HepG2 (cell line): ENCODE data around the gene RELL1. TPM values are rescaled to one million over a fixed set of nuclear protein-coding genes. Genes with fewer than 3 reads are reported as not detected.

Source experiments
- BRD4 ChIP-seq: sonication (generic); formaldehyde crosslinking; IDR thresholded peaks from 2 replicates; pipeline ENCODE4 v1.4.0; 2020; ENCODE audit warnings: missing genetic modification reagents
- CERS6 ChIP-seq: sonication (generic); formaldehyde crosslinking; IDR thresholded peaks from 2 replicates; pipeline ENCODE4 v1.5.0; 2020; ENCODE audit warnings: missing genetic modification reagents
- EEA1 ChIP-seq: sonication (generic); formaldehyde crosslinking; IDR thresholded peaks from 2 replicates; pipeline ENCODE4 v1.5.1; 2020; ENCODE audit warnings: mild to moderate bottlenecking, missing genetic modification reagents, borderline replicate concordance
- IKZF1 ChIP-seq: fragments of 450-650 bp; IDR thresholded peaks from 2 replicates; pipeline ENCODE4 v1.7.1; 2016
- NFKB2 ChIP-seq: sonication (generic); formaldehyde crosslinking; IDR thresholded peaks from 2 replicates; pipeline ENCODE4 v1.4.0; 2020; ENCODE audit warnings: missing genetic modification reagents, borderline replicate concordance
- PATZ1 ChIP-seq: sonication (generic); formaldehyde crosslinking; IDR thresholded peaks from 2 replicates; pipeline ENCODE4 v1.4.0; 2020; ENCODE audit warnings: missing genetic modification reagents
- SAP130 ChIP-seq: IDR thresholded peaks from 2 replicates; pipeline ENCODE4 v1.6.1; 2016; ENCODE audit warnings: low read depth
- WIZ ChIP-seq: sonication (generic); formaldehyde crosslinking; IDR thresholded peaks from 2 replicates; pipeline ENCODE4 v1.5.1; 2020; ENCODE audit warnings: mild to moderate bottlenecking, missing genetic modification reagents
- ZFP1 ChIP-seq: IDR thresholded peaks from 2 replicates; pipeline ENCODE4 v1.6.1; 2016
- ZNF362 ChIP-seq: sonication (generic); formaldehyde crosslinking; IDR thresholded peaks from 2 replicates; pipeline ENCODE4 v1.4.0; 2020; ENCODE audit warnings: missing genetic modification reagents, mild to moderate bottlenecking, borderline replicate concordance
- ZNF709 ChIP-seq: sonication (generic); formaldehyde crosslinking; IDR thresholded peaks from 2 replicates; pipeline ENCODE4 v1.5.0; 2020; ENCODE audit warnings: mild to moderate bottlenecking, missing genetic modification reagents
- polyA plus RNA-seq, 8 experiments: library from polyadenylated mRNA; depleted of rRNA in 3 of 8; stranded (reverse) in 7 of 8; unstranded in 1 of 8; fragments of >200 nt; fragmentation: Illumina TruSeq in 4 of 8; extraction: Trizol in 4 of 8; gene quantifications; 2 replicates each; pipeline versions ENCODE4 v1.2.1 to v1.2.3, GENCODE V29; 2011 to 2016; ENCODE audit warnings: low read depth in 4 of 8, missing spikeins in 1 of 8, mixed read lengths in 1 of 8; ENCODE audit not compliant: insufficient read depth in 1 of 8
- total RNA-seq, 5 experiments: library from RNA; depleted of rRNA; stranded (reverse); fragments of >200 nt; fragmentation: Illumina TruSeq; extraction: Trizol; gene quantifications; 2 replicates each; pipeline ENCODE4 v1.2.3, GENCODE V29; 2016; ENCODE audit warnings: low read depth in 1 of 5
- TF ChIP-seq, protein P1 (sequence below): sonication (generic); formaldehyde crosslinking; IDR thresholded peaks from 2 replicates; pipeline ENCODE4 v1.4.0; 2020; ENCODE audit warnings: missing genetic modification reagents, borderline replicate concordance
- TF ChIP-seq, protein P2 (sequence below): sonication (generic); formaldehyde crosslinking; conservative IDR thresholded peaks from 2 replicates; pipeline ENCODE4 v1.8.0; 2022; ENCODE audit warnings: mild to moderate bottlenecking, moderate library complexity, missing genetic modification reagents
- TF ChIP-seq, protein P3 (sequence below): sonication (generic); formaldehyde crosslinking; conservative IDR thresholded peaks from 2 replicates; pipeline ENCODE4 v1.8.0; 2022; ENCODE audit warnings: missing genetic modification reagents
- TF ChIP-seq, protein P4 (sequence below): IDR thresholded peaks from 2 replicates; pipeline ENCODE4 v1.6.1; 2016; ENCODE audit warnings: missing compliant biosample characterization, missing genetic modification reagents, borderline replicate concordance

RELL1 gene
- total and polyA plus RNA-seq, 2 of the 13 experiments (the other 11 are each of a cell fraction or from before 2014, with no cell fraction given) = 8.4 to 58.4 TPM

DNA sequence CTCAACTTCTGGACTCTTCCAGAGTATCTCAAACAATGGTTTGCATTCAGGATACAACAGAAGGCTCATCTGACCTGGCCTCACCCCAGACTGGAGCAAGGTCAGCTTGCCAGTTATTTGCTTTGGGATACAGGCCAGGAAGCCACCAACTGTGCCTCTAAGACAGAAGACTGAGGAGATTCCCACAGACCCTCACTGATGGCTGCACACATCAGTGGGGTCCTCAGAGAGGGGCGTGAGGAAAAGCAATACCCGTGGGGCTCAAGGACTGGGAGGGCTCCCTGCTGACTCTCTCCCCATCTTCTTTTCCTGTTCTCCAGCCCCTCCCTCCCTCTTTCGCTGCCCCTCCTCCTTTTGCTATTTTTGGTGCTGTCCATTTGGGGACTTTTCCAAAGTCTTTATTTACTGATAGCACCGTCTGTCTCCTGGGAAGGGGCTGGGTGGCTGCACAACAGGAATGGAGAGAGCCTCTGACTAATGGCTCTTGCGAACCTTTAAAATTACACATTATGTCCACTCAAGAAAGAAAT is 23.2 kb downstream of the RELL1 start (continued):
- TF ChIP-seq PATZ1 (CRISPR knock-in tag) = peak; percentile 37; the same call in 1 of the 2 replicates
- TF ChIP-seq SAP130 (CRISPR knock-in tag) = peak; percentile 32; the same call in 1 of the 2 replicates
- TF ChIP-seq IKZF1 = no peak
- TF ChIP-seq ZFP1 (CRISPR knock-in tag) = no peak
- no peak for TF ChIP-seq EEA1 (CRISPR knock-in tag)
- TF ChIP-seq NFKB2 = no peak
- TF ChIP-seq, protein P1, sequence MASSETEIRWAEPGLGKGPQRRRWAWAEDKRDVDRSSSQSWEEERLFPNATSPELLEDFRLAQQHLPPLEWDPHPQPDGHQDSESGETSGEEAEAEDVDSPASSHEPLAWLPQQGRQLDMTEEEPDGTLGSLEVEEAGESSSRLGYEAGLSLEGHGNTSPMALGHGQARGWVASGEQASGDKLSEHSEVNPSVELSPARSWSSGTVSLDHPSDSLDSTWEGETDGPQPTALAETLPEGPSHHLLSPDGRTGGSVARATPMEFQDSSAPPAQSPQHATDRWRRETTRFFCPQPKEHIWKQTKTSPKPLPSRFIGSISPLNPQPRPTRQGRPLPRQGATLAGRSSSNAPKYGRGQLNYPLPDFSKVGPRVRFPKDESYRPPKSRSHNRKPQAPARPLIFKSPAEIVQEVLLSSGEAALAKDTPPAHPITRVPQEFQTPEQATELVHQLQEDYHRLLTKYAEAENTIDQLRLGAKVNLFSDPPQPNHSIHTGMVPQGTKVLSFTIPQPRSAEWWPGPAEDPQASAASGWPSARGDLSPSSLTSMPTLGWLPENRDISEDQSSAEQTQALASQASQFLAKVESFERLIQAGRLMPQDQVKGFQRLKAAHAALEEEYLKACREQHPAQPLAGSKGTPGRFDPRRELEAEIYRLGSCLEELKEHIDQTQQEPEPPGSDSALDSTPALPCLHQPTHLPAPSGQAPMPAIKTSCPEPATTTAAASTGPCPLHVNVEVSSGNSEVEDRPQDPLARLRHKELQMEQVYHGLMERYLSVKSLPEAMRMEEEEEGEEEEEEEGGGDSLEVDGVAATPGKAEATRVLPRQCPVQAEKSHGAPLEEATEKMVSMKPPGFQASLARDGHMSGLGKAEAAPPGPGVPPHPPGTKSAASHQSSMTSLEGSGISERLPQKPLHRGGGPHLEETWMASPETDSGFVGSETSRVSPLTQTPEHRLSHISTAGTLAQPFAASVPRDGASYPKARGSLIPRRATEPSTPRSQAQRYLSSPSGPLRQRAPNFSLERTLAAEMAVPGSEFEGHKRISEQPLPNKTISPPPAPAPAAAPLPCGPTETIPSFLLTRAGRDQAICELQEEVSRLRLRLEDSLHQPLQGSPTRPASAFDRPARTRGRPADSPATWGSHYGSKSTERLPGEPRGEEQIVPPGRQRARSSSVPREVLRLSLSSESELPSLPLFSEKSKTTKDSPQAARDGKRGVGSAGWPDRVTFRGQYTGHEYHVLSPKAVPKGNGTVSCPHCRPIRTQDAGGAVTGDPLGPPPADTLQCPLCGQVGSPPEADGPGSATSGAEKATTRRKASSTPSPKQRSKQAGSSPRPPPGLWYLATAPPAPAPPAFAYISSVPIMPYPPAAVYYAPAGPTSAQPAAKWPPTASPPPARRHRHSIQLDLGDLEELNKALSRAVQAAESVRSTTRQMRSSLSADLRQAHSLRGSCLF (CRISPR knock-in tag) = no peak
- TF ChIP-seq CERS6 (CRISPR knock-in tag) = no peak
- TF ChIP-seq, protein P2, sequence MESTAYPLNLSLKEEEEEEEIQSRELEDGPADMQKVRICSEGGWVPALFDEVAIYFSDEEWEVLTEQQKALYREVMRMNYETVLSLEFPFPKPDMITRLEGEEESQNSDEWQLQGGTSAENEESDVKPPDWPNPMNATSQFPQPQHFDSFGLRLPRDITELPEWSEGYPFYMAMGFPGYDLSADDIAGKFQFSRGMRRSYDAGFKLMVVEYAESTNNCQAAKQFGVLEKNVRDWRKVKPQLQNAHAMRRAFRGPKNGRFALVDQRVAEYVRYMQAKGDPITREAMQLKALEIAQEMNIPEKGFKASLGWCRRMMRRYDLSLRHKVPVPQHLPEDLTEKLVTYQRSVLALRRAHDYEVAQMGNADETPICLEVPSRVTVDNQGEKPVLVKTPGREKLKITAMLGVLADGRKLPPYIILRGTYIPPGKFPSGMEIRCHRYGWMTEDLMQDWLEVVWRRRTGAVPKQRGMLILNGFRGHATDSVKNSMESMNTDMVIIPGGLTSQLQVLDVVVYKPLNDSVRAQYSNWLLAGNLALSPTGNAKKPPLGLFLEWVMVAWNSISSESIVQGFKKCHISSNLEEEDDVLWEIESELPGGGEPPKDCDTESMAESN (CRISPR knock-in tag) = no peak
- no peak for TF ChIP-seq BRD4
- TF ChIP-seq ZNF362 = 0 out of 2 replicates have a peak, but pooled peaks have one; percentile 6
- no peak for TF ChIP-seq ZNF709 (CRISPR knock-in tag)
- TF ChIP-seq WIZ (CRISPR knock-in tag) = no peak
- TF ChIP-seq, protein P3, sequence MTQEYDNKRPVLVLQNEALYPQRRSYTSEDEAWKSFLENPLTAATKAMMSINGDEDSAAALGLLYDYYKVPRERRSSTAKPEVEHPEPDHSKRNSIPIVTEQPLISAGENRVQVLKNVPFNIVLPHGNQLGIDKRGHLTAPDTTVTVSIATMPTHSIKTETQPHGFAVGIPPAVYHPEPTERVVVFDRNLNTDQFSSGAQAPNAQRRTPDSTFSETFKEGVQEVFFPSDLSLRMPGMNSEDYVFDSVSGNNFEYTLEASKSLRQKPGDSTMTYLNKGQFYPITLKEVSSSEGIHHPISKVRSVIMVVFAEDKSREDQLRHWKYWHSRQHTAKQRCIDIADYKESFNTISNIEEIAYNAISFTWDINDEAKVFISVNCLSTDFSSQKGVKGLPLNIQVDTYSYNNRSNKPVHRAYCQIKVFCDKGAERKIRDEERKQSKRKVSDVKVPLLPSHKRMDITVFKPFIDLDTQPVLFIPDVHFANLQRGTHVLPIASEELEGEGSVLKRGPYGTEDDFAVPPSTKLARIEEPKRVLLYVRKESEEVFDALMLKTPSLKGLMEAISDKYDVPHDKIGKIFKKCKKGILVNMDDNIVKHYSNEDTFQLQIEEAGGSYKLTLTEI = no peak
- TF ChIP-seq, protein P4, sequence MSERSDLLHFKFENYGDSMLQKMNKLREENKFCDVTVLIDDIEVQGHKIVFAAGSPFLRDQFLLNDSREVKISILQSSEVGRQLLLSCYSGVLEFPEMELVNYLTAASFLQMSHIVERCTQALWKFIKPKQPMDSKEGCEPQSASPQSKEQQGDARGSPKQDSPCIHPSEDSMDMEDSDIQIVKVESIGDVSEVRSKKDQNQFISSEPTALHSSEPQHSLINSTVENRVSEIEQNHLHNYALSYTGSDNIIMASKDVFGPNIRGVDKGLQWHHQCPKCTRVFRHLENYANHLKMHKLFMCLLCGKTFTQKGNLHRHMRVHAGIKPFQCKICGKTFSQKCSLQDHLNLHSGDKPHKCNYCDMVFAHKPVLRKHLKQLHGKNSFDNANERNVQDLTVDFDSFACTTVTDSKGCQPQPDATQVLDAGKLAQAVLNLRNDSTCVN (CRISPR knock-in tag) = peak; percentile 93
